Endothelial cell of umbilical vein (primary cell): ENCODE data around the gene CES1.
"Not testable (repeated sequence)": the region's sequence is repeated elsewhere in the genome, so short reads cannot be mapped to it uniquely, and the experiment has no call there.

Experiments
- CTCF ChIP-seq, 2 donors: IDR thresholded peaks; 1 replicate in 1 of 2; 2 replicates in 1 of 2; pipeline ENCODE4 v1.5.1; 2011; ENCODE audit warnings: low read length in 2 of 2, mild to moderate bottlenecking in 2 of 2, moderate library complexity in 2 of 2, control low read depth in 1 of 2, inconsistent platforms in 1 of 2, low read depth in 1 of 2; ENCODE audit not compliant: insufficient read depth in 1 of 2; ENCODE audit errors: extremely low read depth in 1 of 2
- EZH2 ChIP-seq: IDR thresholded peaks from 2 replicates; pipeline ENCODE4 v1.6.1; 2012; ENCODE audit warnings: borderline replicate concordance, low read depth, mild to moderate bottlenecking, moderate library complexity, low read length, inconsistent platforms; ENCODE audit not compliant: severe bottlenecking
- GATA2 ChIP-seq: IDR thresholded peaks from 2 replicates; pipeline ENCODE4 v1.7.0; 2011; ENCODE audit warnings: low read depth, mild to moderate bottlenecking, moderate library complexity, mixed read lengths, low read length; ENCODE audit not compliant: insufficient read length, insufficient read depth
- MYC ChIP-seq: IDR thresholded peaks from one replicate; pipeline ENCODE4 v1.6.1; 2011; ENCODE audit warnings: mild to moderate bottlenecking, low read depth, low read length
- POLR2A ChIP-seq: IDR thresholded peaks from 2 replicates; pipeline ENCODE4 v1.6.1; 2012; ENCODE audit warnings: low read depth, mild to moderate bottlenecking, control low read depth, low read length

- not testable (repeated sequence) for TF ChIP-seq CTCF (IDR thresholded peaks at IDR 0.05; ENCODE audit: extremely low read depth in 1 of 2, insufficient read depth in 1 of 2, low read depth in 1 of 2, low read length in 2 of 2); MYC; POLR2A; GATA2; EZH2
Measured at GRCh38 chr16:55792934-55793374, 39.9 kb downstream of the CES1 start.
